NCI-H226 (cell line): Measurements from ENCODE around the gene PTPRA.
"Not testable (repeated sequence)": the region's sequence is repeated elsewhere in the genome, so short reads cannot be mapped to it uniquely, and the experiment has no call there.

Experiments used
- DNase-seq: peaks from one replicate; pipeline ENCODE4 v3.0.0-alpha.2; 2015

PTPRA gene

GRCh38 chr20:3011752-3012151 lies 138.5 kb downstream of the PTPRA start:
- DNase-seq: no peak

- DNase-seq: no peak
These were observed 140.5 kb downstream of the PTPRA start for GRCh38 chr20:3013771-3014170.

GRCh38 chr20:3014179-3014578 lies 140.9 kb downstream of the PTPRA start:
- no peak for DNase-seq

GRCh38 chr20:3014662-3015061 lies 141.4 kb downstream of the PTPRA start:
- DNase-seq: no peak

GRCh38 chr20:3015302-3015701 lies 142.0 kb downstream of the PTPRA start:
- not testable (repeated sequence) for DNase-seq

GRCh38 chr20:3021327-3021726 lies 148.0 kb downstream of the PTPRA start:
- DNase-seq: no peak

GRCh38 chr20:3021777-3022176 lies 148.5 kb downstream of the PTPRA start:
- DNase-seq: no peak

GRCh38 chr20:3022559-3023490 lies 149.5 kb downstream of the PTPRA start:
- not testable (repeated sequence) for DNase-seq

- no peak for DNase-seq
These were observed 154.7 kb downstream of the PTPRA start for GRCh38 chr20:3027987-3028386.

- DNase-seq: no peak
These were observed 158.4 kb downstream of the PTPRA start for GRCh38 chr20:3031524-3032147.

- DNase-seq: no peak
These were observed 159.3 kb downstream of the PTPRA start for GRCh38 chr20:3032624-3033023.

GRCh38 chr20:3037654-3038053 lies 164.4 kb downstream of the PTPRA start:
- DNase-seq: no peak

GRCh38 chr20:3038454-3038853 lies 165.2 kb downstream of the PTPRA start:
- no peak for DNase-seq

- DNase-seq: no peak
These were observed 166.1 kb downstream of the PTPRA start for GRCh38 chr20:3039426-3039825.

- DNase-seq: no peak
These were observed 166.8 kb downstream of the PTPRA start for GRCh38 chr20:3040086-3040485.

- no peak for DNase-seq
These were observed 168.7 kb downstream of the PTPRA start for GRCh38 chr20:3041854-3042409.

- no peak for DNase-seq
These were observed 169.3 kb downstream of the PTPRA start for GRCh38 chr20:3042625-3043024.

GRCh38 chr20:3043322-3043721 lies 170.0 kb downstream of the PTPRA start, which contains the start of gene GNRH2:
Gene GNRH2, plus strand, starts transcription at chr20:3043622. Its CDS starts 793 bp downstream, at chr20:3044415.
- DNase-seq: no peak

- no peak for DNase-seq
These were observed 171.2 kb downstream of the PTPRA start for GRCh38 chr20:3044336-3044965.

- DNase-seq: no peak
These were observed 171.9 kb downstream of the PTPRA start for GRCh38 chr20:3045042-3045815.

- DNase-seq: peak; percentile 36
These were observed 172.8 kb downstream of the PTPRA start, which contains the start of gene MRPS26 for GRCh38 chr20:3045816-3046676. Gene MRPS26, plus strand, starts transcription at chr20:3046052. Its CDS starts 17 bp downstream, at chr20:3046069.
